Right lung (tissue), 5 donors: ENCODE results near the gene PXMP4. TPM values are rescaled to one million over a fixed set of nuclear protein-coding genes. Genes with fewer than 3 reads are reported as not detected.

Source experiments
- DNase-seq, 2 donors: peaks; one replicate each; pipeline ENCODE4 v3.0.0-alpha.2; 2013
- polyA plus RNA-seq, 5 donors: library from polyadenylated mRNA; unstranded; fragments of 120-200 nt; gene quantifications; one replicate each; pipeline versions ENCODE4 v1.2.1 to v1.2.3, GENCODE V29; 2013; ENCODE audit warnings: inconsistent platforms in 1 of 5, low replicate concordance in 1 of 5; ENCODE audit not compliant: insufficient read length in 5 of 5, insufficient read depth in 1 of 5

The PXMP4 gene
- polyA plus RNA-seq, 5 donors: 14.2 to 16.6 (median 14.6) TPM

DNA sequence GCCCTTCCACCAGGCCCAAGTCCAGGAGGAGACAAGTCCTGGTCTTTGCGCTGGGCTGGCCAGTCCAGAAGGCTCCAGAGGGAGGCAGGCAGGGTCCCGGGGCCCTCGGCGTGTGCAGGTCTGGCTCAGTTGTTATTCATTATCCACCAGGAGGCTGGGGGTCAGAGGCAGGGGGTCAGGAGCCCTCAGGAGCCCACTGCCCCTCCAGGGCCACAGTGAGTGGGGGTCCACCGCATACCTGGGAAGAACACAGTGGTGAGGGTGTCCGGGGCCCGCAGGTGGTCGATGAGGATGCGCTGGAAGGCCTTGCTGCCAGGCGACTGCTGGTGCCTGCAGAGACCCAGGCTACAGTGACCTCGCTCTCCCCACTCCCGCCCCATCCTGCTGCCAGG lies 62.4 kb downstream of the PXMP4 start:
- DNase-seq: no peak

DNA sequence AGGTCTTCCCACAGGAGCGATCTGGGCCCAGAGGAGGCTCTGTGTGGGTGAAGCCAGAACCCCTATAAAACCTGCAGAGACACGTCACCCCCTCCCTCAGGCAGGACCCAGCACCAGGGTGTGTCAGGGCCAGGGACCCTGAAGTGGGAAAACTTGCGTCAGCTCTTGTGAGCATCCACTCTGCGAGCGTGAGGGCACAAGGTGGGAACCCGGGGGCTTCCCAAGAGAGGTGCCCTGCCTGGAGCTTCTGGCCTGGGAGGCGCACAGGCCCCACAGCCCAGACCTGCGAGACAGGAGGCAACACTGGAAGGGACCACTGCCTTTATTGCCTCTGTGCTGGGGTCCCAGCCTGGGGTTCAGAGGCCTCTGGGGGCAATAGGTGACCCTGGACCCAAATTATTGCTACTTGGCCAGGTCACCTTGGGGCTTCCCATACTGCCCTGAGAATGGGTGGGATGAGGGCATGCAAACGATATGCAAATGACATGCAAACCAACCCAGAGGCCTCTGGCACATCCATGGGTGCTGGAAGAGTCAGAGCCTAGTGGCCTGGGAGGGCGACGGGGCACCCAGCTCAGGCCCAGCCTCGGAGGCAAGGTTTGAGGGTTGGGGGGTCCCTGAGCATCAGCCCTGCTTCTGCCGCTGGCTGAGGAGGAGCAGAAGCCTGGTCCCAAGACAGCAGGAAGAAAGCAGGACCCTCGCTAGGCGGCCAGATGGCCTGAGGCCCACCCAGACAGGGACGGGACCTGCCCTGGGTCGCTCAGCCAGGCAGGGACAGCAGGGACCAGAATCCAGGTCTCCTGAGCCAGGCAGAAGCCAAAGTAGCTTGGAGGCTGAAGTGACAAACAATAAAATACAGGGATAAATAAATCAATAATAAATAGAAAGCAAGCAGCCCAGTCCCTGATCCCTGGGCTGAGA lies 63.1 kb downstream of the PXMP4 start:
- no peak for DNase-seq

- DNase-seq: no peak
Observed at GRCh38 chr20:33656010-33656782, 63.9 kb downstream of the PXMP4 start.

DNA sequence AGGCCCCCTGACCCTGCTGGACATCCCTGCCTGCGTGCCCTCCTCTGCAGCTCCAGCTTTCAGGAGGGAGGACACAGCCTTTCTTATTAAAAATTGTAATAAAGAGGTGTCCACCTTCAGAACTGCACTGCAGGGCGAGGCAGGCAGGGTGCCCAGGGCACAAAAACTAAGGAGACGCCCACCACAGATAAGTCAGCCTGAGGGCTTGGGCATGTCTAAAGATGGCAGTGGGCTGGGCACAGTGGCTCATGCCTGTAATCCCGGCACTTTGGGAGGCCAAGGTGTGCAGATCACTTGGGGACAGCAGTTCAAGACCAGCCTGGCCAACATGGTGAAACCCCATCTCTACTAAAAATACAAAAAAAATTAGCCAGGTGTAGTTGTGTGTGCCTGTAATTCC lies 64.9 kb downstream of the PXMP4 start:
- no peak for DNase-seq

- no peak for DNase-seq
Observed at GRCh38 chr20:33654680-33655161, 65.4 kb downstream of the PXMP4 start.

DNA sequence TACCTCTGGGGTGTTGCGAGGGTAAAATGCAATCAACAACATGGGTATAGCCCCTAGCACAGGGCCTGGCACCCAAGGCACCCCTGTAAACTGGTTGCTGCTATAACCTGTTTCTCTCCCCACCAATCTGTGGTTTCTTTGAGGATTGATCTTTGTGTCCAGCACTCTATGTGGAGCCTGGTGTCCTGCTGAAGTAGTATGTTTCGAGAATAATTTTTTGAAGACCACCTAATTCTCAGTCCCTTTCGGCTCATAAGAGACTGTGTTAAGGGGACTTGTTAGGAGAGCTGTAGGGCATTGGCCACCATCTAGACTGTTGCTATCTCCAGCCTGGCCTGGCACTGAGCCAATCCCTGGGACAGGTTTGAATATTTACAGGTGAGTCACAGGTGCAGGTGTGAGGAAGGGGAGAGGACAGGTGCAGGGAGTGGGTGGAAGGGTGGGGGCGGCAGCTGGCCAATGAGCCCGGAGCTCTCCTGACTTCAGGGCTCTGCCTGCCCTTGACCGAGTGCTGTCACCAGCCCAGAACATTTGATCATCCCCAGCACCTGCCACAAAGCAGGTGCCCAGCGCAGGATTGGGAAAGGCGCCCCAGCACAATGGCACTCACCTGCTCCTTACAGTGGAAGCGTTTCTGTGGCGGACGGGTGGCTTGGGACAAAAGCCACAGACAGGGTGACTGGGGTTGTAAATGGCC lies 66.1 kb downstream of the PXMP4 start:
- DNase-seq: no peak

DNA sequence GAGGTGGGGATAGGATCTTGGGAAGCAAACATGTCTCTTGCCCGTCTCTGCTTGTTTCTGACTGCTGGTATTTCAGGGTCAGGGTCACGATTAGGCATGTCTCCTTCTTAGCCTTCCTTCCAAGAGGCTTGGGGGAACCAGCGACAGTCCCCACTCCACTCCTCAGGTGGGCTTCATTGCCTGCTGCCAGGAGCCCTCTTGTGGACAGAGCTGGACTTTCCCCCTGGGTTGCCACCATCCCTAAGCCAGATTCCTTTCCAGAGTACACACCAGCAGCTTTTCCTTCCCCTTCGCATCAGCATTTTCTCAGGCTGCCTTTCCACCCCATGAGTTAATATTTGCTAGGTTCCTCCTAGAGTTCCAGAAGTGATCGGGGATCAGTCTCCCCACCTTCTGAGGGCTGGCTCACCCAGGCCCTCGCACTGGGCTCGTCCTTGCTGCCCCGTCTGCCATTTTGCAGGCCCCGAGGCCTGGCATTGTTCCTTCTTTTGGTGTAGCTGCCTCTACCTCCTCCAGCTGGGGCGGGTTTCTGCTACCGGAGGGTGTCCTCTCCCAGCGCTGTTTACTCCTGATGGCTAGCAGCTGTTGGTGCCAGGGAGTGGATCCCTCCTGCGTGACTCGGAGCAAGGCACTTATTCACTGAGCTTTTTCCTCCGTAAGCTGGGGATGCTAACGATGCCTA lies 66.8 kb downstream of the PXMP4 start:
- peak in 1 of 2 donors; percentile 66 for DNase-seq

Other genes starting within 250 kb of the PXMP4 start
- gene CBFA2T2, start 230.2 kb downstream of the PXMP4 start, polyA plus RNA-seq: 10 to 100 TPM; 34.1 to 48.8 (median 40.5) TPM
- under 1 TPM; 0.32 to 0.60 (median 0.39) TPM for gene C20orf144, start 58.0 kb downstream of the PXMP4 start, polyA plus RNA-seq
- under 1 TPM; 0.29 to 0.91 (median 0.44) TPM for gene ACTL10, start 53.4 kb downstream of the PXMP4 start, polyA plus RNA-seq
- gene NECAB3, start 45.9 kb downstream of the PXMP4 start, polyA plus RNA-seq: 10 to 100 TPM; 19.3 to 39.3 (median 29.5) TPM
- gene E2F1, start 33.9 kb downstream of the PXMP4 start, polyA plus RNA-seq: 10 to 100 TPM; 13.1 to 19.0 (median 14.5) TPM
- 1 to 10 TPM; 3.0 to 5.3 (median 4.0) TPM for gene ZNF341, start 11.7 kb upstream of the PXMP4 start, polyA plus RNA-seq
- 100 to 1,000 TPM; 103 to 124 (median 117) TPM for gene CHMP4B, start 91.0 kb upstream of the PXMP4 start, polyA plus RNA-seq